Testis (tissue), 2 donors: ENCODE data around the gene HDGFL2.

Experiments
- POLR2A ChIP-seq: fragments of 450-650 bp; IDR thresholded peaks from one replicate; pipeline ENCODE4 v1.6.1; 2017; ENCODE audit warnings: antibody characterized with exemption, mild to moderate bottlenecking, moderate library complexity
- TF ChIP-seq, protein P1 (sequence below), 3 experiments: fragments of 450-650 bp in 2 of 3; fragments of 200-600 bp in 1 of 3; sonication (generic) in 1 of 3; IDR thresholded peaks; one replicate each; pipeline ENCODE4 v1.5.1; 2016 to 2019; ENCODE audit warnings: antibody characterized with exemption in 3 of 3, mild to moderate bottlenecking in 2 of 3, moderate library complexity in 1 of 3

- TF ChIP-seq, protein P1, sequence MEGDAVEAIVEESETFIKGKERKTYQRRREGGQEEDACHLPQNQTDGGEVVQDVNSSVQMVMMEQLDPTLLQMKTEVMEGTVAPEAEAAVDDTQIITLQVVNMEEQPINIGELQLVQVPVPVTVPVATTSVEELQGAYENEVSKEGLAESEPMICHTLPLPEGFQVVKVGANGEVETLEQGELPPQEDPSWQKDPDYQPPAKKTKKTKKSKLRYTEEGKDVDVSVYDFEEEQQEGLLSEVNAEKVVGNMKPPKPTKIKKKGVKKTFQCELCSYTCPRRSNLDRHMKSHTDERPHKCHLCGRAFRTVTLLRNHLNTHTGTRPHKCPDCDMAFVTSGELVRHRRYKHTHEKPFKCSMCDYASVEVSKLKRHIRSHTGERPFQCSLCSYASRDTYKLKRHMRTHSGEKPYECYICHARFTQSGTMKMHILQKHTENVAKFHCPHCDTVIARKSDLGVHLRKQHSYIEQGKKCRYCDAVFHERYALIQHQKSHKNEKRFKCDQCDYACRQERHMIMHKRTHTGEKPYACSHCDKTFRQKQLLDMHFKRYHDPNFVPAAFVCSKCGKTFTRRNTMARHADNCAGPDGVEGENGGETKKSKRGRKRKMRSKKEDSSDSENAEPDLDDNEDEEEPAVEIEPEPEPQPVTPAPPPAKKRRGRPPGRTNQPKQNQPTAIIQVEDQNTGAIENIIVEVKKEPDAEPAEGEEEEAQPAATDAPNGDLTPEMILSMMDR (IDR thresholded peaks at IDR 0.05) = no peak
- TF ChIP-seq POLR2A = no peak
Observed at GRCh38 chr19:4488496-4488895, 16.4 kb downstream of the HDGFL2 start.
